HG03103 (cell line): ENCODE results near the gene CRADD.
"Not testable (repeated sequence)": the region's sequence is repeated elsewhere in the genome, so short reads cannot be mapped to it uniquely, and the experiment has no call there.

ENCODE experiments used
- ATAC-seq: cut with Tn5 transposase; IDR thresholded peaks from one replicate; pipeline ENCODE4 v1.9.1; 2021; ENCODE audit warnings: low read depth; ENCODE audit not compliant: unreplicated experiment

Gene CRADD

DNA sequence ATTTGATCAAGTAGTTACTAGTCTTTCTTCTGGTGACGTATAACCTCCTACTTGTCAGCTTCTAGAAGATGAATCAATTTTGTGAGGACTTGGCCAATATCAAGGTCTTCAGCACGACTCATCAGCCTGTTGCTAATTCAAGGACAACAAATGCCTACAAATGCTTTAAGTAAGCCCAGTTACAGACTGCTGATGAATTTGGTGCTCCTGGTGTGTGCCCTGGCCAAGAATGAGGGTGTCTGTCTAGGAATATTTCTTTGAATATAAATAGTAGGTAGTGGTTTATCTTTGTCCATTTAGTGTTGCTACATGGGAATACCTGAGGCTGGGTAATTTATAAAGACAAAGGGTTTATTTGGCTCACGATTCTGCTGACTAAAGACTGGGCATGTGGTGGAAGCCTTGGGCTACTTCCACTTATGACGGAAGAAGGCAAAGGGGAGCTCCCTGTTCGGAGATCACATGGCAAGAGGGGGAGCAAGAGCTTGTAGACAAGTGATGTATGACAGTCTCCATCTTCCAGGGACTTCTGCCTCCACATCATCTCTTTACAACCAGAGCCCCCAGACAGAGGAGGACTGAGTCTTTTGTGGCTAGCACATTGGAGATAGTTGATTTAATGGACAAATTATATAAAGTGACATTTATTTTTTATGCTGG is 180.2 kb downstream of the CRADD start:
- ATAC-seq, result no peak

DNA sequence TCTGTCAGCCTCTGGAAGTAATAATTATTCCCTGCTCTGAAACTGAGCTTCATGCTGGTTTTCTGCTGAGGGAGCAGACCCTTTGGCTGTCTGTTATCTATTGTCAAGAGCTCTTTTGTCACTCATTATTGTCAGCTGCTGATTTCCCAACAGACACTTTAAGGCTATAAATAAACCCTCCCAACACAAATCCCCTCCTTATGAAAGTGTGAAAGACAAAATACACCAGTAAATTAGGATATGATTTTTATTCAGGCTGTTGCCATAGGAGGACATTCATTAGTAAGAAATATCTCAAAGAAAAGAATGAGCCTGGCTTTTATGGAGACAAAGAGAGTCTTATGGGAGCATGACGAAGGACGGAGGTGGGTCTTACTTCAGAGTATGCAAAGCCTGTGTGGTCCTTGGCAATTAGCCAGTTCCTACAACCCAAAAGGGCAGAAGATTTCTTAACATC is 180.8 kb downstream of the CRADD start:
- ATAC-seq, result no peak

DNA sequence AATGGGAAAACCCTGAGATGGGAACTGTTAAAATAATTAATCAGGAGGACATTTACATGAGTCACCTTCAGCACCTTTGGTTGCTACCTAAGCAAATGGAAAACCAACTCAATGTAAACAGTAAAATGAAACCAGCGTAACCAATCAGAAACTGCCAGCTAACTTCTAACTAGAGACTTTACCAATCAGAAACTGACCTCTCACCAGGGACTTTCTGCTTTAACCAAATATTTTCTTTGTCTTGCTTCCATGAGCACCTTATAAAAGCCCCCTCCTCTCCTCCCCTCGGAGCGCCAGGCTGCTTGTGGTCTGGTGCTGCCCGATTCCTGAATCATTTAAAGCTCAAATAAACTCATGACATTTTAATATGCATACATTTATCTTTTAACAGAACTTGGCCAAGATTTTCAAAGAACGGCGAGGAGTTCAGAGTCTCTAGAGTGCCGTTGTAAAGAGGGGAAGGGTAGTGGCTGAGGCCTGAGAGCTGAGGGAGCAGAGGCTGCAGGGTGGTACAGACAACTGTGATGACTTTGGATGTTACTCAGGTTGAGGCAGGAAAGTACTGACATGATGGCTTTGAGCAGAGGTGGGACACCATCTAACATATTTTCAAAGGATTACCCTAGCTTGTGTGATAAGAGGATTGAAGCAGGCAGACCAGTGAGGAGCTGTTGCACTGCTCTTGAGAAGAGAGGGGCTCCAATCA is 183.6 kb downstream of the CRADD start:
- no peak for ATAC-seq

DNA sequence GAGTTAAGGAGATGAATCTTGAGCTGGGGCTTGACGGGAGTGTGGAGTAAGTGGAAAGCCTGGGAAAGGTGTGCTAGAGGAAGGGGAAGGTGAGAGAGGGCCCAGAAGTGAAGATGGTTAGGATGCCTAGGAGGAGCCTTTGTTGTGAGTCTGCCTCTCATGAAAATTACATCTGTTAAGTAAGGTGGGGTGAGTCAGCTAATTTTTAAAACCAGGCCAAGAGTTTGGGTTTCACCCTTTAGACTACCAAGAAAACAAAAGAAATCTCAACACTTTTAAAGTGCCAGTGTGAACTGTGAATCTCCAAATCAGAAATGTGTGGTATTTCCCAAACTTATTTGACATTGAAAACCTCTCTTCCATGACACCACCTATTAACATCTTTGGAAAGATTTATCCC is 185.2 kb downstream of the CRADD start:
- no peak for ATAC-seq

DNA sequence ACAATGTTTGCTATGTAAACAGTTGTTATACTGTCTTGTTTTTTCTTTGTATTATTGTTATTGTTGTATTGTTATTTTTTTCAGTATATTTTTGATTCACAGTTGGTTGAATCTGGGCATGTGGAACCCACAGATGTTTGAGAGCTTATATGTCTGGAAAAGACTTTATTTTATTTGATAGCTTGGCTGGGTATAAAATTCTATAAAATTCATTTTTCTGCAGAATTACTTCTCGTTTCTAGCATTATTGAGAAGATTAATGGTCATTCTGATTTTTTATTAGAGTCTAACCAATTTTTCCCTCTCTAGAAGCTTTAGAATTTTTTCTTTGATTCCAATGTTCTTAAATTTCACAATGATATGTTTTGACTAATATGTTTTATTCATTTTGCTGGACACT is 188.6 kb downstream of the CRADD start:
- no peak for ATAC-seq

DNA sequence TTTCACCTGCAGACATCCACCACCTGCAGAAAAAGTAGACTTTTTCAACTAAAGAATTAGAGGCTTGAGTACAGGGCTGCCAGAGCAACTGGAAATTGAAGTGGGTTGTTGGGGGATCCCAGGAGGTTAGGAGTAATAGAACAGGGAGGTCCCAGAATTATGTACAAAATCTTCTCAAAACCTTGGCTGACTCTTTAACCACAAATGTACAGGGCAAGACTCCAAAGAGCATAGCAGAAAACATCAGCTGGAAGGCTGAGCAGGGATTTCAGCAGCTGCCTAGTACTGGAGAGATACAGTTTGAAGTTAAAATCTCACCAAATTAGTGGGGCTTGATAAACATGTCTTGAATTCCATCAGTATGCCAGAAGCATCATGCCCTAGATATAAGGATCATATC is 191.6 kb downstream of the CRADD start:
- ATAC-seq, result no peak

DNA sequence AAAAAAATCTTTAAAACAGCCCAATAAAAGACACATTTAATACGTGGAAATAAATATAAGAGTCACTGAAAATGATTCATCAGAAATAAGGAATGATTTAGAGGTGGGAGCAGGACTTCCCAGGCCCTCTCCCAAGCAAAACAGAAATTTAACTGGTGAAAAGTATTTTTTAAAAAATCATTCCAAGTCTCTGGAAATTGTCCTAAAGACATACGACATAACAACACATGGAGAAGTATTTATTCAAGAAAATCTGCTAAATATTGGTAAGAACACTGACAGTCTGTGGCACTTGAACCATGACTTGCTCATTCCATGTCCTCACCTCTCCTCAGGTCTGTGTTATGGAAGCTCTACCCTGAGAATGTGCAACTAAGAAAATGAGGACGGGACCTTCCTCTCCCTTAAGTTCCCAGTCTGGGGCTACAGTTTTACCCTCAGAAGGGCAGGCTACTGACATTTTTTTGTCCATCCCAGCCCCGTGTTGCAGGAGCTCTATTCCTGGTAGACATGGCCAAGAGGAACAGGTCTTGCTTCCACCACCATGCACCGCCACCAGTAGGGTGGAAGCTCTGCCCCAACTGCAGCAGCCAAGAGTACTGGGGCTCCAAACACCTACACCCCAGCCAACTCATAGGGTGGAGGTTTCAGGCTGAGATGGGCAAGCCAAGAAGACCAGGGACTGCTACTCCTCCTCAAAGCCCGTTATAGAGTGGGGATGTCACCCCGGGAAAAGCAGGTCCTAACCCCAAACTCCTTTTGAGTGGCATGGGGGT is 193.0 kb downstream of the CRADD start:
- no peak for ATAC-seq

DNA sequence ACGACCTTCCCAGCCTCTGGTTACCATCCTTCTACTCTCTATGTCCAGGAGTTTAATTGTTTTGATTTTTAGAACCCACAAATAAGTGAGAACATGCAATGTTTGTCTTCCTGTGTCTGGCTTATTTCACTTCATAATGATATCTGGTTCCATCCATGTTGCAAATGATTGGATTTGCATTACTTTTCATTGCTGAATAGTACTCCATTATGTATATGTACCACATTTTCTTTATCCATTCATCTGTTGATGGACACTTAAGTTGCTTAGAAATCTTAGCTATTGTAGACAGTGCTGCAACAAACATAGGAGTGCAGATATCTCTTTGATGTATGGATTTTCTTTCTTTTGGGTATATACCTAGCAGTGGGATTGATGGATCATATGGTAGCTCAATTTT is 194.4 kb downstream of the CRADD start:
- not testable (repeated sequence) for ATAC-seq

DNA sequence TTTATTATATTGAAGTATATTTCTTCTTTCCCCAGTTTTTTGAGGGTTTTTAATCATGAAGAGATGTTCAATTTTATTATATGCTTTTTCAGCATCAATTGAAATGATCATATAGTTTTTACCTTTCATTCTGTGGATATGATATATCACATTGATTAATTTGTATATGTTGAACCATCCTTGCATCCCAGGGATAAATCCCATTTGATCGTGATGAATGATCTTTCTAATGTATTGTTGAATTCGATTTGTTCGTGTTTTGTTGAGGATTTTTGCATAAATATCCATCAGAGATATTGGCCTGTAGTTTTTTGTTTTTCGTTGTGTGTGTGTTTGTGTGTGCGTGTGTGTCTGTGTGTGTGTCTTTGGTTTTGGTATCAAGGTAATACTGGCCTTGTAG is 196.4 kb downstream of the CRADD start:
- no peak for ATAC-seq

DNA sequence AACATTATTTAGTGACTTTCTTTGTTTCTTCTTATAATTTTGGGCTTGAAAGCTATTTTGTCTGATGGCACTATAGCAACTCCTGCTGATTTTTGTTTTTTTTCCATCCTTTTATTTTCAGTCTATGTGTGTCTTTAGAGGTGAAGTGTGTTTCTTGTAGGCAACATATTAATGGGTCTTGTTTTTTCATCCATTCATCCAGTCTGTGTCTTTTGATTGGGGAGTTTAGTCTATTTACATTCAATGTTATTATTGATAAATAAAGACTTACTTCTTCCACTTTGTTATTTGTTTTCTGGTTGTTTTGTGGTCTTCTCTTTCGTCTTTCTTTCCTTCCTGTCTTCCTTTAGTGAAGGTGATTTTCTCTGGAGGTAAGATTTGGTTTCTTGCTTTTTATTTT is 198.0 kb downstream of the CRADD start:
- no peak for ATAC-seq

DNA sequence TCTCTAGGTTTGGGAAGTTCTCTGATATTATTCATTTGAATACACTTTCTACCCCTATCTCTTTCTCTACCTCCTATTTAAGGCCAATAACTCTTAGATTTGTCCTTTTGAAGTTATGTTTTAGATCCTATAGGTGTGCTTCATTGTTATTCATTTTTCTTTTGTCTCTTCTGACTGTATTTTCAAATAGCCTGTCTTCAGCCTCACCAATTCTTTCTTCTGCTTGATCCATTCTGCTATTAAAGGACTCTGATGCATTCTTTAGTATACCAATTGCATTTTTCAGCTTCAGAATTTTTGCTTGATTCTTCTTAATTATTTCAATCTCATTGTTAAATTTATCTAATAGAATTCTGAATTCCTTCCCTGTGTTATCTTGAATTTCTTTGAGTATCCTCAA is 199.2 kb downstream of the CRADD start:
- ATAC-seq, result no peak

DNA sequence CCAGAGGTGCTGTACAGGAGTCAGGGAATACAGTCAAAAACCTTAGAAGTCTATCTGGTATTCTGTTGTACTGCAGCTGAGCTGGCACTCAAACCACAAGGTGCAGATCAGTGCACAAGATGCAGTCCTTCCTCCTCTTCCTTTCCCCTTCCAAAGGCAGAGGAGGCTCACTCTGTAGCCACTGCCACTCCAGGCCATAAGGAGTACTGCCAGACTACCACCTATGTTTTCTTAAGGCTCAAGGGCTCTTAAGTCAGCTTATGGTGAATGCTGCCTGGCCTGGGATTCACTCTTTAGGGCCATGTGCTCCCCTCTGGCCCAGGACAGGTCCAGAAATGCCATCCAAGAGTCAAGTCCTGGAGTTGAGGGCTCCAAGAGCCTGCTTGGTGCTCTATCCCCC is 200.3 kb downstream of the CRADD start:
- ATAC-seq, result no peak

DNA sequence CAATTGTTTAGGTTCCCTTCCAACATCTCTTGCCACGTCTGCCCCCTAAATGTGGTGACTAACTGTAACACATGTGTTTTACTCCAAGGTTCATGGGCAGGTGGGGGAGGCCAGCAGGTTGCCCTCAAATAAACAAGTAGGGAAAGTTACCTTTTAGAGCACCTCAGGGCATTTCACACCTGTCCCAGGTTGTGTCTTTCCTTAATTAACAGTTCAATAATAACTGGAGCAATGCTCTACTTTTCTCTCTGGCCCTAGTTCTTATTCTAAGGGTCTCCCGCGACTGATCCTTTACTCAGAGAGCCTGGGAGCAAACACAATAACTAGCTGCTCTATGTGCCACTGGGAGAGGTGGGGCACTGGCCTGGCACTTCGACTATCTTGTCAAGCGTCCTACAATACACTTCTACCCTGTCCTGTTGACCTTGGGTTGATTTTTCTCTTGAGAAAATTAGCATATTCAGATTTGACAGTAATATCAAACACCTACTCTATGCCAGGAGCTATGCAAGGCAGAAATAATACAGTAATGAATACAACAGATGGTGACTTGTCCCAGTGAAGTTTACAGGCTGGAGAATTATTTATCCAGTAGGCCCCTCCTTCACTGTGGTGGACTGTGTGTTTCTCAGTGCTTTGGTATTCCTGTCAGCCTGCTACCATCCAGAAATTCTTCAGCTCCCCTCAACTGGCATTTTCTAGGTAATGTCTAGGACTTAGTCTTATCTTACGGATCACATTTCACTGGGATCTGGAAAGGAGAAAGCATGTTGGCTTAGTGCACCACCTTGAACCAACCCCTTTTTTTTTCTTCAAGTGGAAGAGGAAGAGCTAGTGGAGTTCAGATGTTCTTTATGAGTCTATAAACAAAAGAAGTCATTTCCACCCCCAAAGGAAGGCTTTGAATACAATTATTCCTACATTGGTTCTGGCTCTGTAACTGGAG is 202.6 kb downstream of the CRADD start:
- ATAC-seq, result no peak

DNA sequence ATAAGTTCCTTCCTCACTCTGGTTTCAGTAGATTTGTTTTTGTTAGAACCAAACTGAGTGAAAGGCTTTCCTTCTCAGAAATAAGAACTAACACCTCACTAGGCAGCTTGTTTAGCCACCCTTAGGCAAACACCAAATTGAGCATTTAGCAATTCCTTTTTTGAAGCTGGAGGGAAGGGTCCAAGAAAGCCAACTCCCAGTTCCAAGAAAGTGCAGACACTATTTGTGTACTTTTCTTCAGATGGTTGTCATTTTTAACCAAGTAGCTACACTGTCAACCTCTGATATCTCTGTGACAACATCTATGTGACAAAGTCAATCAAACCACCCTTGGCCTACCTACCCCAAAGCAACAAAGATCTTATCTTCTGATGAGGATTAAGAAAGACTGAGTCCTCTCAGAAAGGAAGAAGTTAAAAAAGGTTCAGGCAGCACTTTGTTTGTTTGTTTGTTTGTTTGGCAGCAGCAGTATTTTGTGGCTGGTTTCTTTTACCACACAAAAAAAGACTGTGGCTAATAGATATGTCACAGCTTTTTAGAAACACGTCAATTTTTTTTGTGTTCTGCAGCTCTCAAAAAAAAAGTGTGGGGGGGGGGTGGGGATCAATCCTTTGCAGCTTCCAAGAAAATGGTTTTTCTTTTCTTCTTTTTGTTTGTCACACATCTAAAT is 203.8 kb downstream of the CRADD start:
- no peak for ATAC-seq

DNA sequence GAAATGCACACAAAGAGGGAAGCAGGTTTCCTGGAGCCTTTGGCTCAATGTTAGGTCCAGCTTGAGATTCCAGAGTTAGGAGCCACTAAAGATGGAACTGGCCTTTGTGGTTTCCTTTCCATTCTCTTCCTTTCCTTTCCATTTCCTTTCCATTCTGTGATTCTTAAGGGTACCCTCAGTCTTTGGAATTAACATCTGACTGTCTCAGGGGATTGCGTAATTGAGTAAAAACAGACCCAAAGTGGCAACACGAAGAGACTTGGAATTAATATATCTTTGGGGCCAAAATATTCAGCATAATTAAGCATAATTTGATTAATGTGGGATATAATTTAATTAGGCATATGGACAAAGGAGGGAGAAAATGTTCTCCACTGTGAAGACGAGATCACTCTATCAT is 205.6 kb downstream of the CRADD start:
- ATAC-seq, result no peak

DNA sequence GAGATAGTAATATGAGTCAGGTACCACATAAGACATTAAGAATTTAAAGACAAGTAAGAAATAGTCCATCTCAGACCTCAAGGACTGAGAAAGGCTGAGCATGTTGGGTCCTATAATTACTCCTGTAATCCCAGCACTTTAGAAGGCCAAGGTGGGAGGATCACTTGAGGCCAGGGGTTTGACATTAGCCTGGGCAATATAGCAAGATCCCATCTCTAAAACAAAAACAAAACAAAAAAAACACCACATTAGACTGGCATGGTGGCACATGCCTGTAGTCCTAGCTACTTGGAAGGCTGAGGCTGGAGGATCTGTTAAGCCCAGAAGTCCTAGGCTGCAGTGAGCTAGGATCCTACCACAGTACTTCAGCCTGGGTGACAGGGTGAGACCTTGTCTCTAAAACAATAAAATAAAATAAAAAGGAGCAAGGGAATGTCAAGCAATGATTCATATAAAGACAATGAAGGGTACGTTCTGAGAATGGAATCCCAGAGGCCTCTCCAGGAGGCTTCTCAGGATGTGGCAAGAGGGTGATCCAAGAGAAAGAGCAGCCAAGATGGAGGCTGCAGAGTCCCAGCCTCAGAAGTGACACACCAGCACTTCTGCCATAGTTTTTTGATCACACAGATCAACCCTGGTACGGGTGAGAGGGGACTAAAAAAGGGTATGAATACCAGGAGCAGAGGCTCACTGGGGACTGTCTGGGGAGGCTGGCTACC is 206.4 kb downstream of the CRADD start:
- ATAC-seq, result no peak

DNA sequence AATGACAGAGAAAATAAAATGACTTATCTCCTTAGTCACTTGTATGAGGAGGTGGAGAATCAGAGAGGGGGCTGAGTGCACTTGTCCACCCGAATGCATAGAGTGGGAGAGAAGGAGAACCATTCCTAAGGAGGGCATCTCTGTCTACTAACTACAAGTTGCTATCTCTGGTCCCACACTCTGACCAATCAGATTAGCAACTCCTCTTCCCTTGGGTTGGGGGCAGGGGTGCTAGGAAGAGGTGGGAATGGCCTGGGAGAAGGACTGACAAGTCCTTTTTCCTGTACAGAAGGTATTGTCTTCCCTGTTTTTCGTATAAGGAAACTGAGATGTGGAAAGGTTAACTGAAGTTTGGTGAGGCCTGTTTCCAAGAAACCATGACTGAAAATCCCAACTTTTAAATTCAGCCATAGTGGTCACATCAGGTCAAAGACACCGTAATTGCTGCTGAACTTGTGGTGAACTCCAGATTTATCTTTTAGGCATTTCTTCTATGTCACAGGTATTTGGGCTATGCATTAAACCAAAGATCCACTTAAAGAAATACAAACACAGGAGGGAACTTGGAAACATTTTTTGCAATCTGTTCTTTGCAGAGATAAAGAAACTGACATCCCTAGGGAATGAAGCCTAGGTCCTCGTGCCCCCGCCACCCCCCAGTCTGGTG is 207.8 kb downstream of the CRADD start:
- ATAC-seq, result no peak

DNA sequence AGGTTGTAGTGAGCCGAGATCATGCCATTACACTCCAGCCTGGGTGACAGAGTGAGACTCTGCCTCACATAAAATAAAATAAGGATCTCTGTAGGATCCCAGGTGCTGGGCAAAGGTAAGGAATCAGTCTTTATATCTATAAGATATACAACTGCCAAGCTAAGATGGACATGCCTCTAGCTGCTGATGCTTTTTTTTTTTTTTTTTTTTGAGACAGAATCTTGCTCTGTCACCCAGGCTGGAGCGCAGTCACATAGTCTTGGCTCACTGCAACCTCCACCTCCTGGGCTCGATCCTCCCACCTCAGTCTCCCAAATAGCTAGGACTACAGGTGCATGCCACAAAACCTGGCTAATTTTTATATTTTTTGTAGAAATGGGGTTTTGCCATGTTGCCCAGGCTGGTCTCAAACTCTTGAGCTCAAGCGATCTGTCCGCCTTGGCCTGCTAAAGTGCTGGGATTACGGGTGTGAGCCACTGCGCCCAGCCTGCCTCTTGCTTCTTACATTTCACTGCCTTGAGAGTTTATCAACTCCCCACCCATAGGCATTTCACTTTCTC is 208.9 kb downstream of the CRADD start:
- not testable (repeated sequence) for ATAC-seq
